A673 (cell line): ENCODE measurements around the gene SLC4A7. TPM values are rescaled to one million over a fixed set of nuclear protein-coding genes. Genes with fewer than 3 reads are reported as not detected.

Experiments
- BruUV-seq: library from RNA; stranded (reverse); fragments of 400-500 nt; replicated peaks from 2 replicates; lab custom pipeline; 2021; lab: Mats Ljungman, UMichigan
- CTCF ChIA-PET: fragments of 300-600 bp; sonication (Branson Sonifier 250); formaldehyde crosslinking; loops from one replicate; lab custom pipeline; 2022; ENCODE audit warnings: antibody characterized with exemption; lab: Charles Lee
- POLR2A ChIA-PET: fragments of 300-600 bp; sonication (Branson Sonifier 250); formaldehyde crosslinking; loops from one replicate; lab custom pipeline; 2022; ENCODE audit warnings: antibody characterized with exemption; ENCODE audit not compliant: low non-redundant PET; lab: Charles Lee
- DNase-seq: peaks from one replicate; pipeline ENCODE4 v3.0.0-alpha.2; 2015; ENCODE audit warnings: low spot score
- H3K27ac ChIP-seq: fragments of 200-600 bp; sonication (generic); 2 replicates; pipeline ENCODE4 v1.5.1; 2016; ENCODE audit warnings: mixed run types, low read depth, mild to moderate bottlenecking, mixed read lengths, antibody characterized with exemption, low read length; ENCODE audit not compliant: poor library complexity, severe bottlenecking
- H3K27me3 ChIP-seq: fragments of 200-600 bp; sonication (generic); replicated peaks from 2 replicates; pipeline ENCODE4 v1.6.1; 2017; ENCODE audit warnings: mixed run types, low read depth, mild to moderate bottlenecking, mixed read lengths, antibody characterized with exemption, low read length; ENCODE audit not compliant: insufficient read depth, poor library complexity
- H3K36me3 ChIP-seq: fragments of 200-600 bp; sonication (generic); 2 replicates; pipeline ENCODE4 v1.6.1; 2016; ENCODE audit warnings: mixed run types, mild to moderate bottlenecking, mixed read lengths, antibody characterized with exemption, low read length; ENCODE audit not compliant: insufficient read depth, poor library complexity, severe bottlenecking
- H3K4me1 ChIP-seq: fragments of 200-600 bp; sonication (generic); 2 replicates; pipeline ENCODE4 v1.6.1; 2017; ENCODE audit warnings: mixed run types, mild to moderate bottlenecking, mixed read lengths, antibody characterized with exemption, low read length; ENCODE audit not compliant: insufficient read depth, poor library complexity, severe bottlenecking
- H3K4me3 ChIP-seq: fragments of 200-600 bp; sonication (generic); 2 replicates; pipeline ENCODE4 v1.5.1; 2016; ENCODE audit warnings: low read depth, mixed run types, mild to moderate bottlenecking, mixed read lengths, low read length; ENCODE audit not compliant: poor library complexity, severe bottlenecking
- H3K9me3 ChIP-seq: fragments of 200-600 bp; sonication (generic); 2 replicates; pipeline ENCODE4 v1.6.1; 2016; ENCODE audit warnings: mixed run types, low read depth, mild to moderate bottlenecking, mixed read lengths, antibody characterized with exemption, low read length; ENCODE audit not compliant: poor library complexity, severe bottlenecking
- EZH2 ChIP-seq: fragments of 200-600 bp; sonication (generic); IDR thresholded peaks from 2 replicates; pipeline ENCODE4 v1.6.1; 2017; ENCODE audit warnings: borderline replicate concordance, low read depth, mild to moderate bottlenecking, mixed read lengths, antibody characterized with exemption, low read length; ENCODE audit not compliant: poor library complexity, severe bottlenecking
- intact Hi-C: fragments of 100-400 bp; cut with micrococcal nuclease; formaldehyde crosslinking; loops from one replicate; pipeline ENCODE4 v1.10.0; 2022; ENCODE audit not compliant: unreplicated experiment
- total RNA-seq: library from RNA; stranded (reverse); gene quantifications from 2 replicates; pipeline ENCODE4 v1.2.3, GENCODE V29; 2021
- TF ChIP-seq, protein P1 (sequence below): fragments of 300-800, 200-600 bp; sonication (generic); conservative IDR thresholded peaks from 2 replicates; pipeline ENCODE4 v1.5.1; 2017; ENCODE audit warnings: low read depth, mild to moderate bottlenecking, antibody characterized with exemption, low read length, moderate library complexity, mixed read lengths

The SLC4A7 gene
- total RNA-seq, 1 experiment from 2014 or later, result 22.6 TPM

DNA sequence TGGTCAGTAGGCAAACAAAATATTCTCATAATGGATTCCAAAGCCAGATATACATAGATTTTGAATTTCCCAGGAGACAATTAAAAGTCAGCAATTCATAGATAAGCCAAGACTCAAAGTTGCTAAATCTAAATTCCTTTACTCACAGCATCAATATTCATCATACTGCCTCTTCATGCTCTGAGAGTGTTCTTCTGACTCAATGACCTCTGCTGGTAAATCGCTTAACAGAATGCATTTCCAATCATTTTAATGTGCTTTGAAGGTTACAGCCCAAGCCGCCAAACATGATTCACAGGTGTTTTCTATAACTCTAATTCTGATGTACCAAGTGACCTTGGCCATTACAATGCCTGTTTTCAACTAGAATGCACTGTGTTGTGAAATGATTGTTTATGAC, 24.2 kb upstream of the SLC4A7 start:
- no peak overlapping the region for H3K27ac ChIP-seq
- no peaks in the 10 kb centered on the region for H3K4me1 ChIP-seq
- DNase-seq, result no peak
- intact Hi-C loops, result no loop called here
- no peak overlapping the region for H3K4me3 ChIP-seq
- H3K27me3 ChIP-seq, result no peaks in the 10 kb centered on the region
- H3K9me3 ChIP-seq, result no peaks in the 10 kb centered on the region
- ChIA-PET CTCF (no interaction called here), POLR2A (no interaction called here)
- no TSS peak for BruUV-seq
- H3K36me3 ChIP-seq, result no peaks in the 10 kb centered on the region
- TF ChIP-seq, protein P1, sequence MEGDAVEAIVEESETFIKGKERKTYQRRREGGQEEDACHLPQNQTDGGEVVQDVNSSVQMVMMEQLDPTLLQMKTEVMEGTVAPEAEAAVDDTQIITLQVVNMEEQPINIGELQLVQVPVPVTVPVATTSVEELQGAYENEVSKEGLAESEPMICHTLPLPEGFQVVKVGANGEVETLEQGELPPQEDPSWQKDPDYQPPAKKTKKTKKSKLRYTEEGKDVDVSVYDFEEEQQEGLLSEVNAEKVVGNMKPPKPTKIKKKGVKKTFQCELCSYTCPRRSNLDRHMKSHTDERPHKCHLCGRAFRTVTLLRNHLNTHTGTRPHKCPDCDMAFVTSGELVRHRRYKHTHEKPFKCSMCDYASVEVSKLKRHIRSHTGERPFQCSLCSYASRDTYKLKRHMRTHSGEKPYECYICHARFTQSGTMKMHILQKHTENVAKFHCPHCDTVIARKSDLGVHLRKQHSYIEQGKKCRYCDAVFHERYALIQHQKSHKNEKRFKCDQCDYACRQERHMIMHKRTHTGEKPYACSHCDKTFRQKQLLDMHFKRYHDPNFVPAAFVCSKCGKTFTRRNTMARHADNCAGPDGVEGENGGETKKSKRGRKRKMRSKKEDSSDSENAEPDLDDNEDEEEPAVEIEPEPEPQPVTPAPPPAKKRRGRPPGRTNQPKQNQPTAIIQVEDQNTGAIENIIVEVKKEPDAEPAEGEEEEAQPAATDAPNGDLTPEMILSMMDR, result no peak
- no peak for TF ChIP-seq EZH2

DNA sequence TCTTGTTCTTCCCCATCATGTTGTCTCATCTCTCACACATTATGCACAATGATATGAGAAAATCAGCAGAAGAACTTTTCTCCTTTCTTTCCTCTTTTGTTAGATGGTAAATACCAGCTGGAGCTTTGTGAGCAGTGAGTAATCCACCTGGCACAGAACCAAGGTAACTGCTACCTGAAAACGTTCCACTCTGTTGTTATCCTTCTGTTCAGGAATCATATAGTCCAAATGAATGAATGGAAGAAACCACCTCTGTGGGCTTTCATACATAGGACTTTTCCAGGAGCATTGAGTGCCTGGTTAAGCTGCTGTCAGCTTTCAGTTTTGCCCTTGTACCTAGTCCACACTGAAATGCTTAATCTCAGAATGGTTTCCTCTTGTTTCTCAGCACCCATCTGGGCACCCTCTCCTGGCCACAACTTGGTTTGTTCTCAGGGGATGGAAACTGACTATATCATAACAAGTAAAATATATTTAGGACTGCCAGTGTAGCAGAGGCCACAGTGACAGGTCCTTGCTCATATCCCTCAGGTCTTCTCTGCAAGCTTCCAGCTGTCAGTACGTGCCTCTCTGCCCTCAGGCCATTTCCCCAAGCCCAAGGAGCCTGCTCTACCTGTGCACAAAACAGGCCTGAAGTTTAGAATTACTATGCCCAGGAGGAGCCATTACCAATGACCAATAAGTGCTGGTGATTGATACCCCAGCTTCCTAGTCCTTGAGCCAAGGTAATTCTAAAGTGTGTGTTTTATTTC, 23.5 kb upstream of the SLC4A7 start:
- no peaks in the 10 kb centered on the region for H3K36me3 ChIP-seq
- POLR2A ChIA-PET, result no interaction called here
- no peaks in the 10 kb centered on the region for H3K9me3 ChIP-seq
- no peaks in the 10 kb centered on the region for H3K4me1 ChIP-seq
- no peak for DNase-seq
- TF ChIP-seq, protein P1, result no peak
- no peak for TF ChIP-seq EZH2
- intact Hi-C loops, result no loop called here
- no peaks in the 10 kb centered on the region for H3K27me3 ChIP-seq
- CTCF ChIA-PET, result no interaction called here
- no TSS peak for BruUV-seq
- H3K4me3 ChIP-seq, result no peak overlapping the region
- no peak overlapping the region for H3K27ac ChIP-seq

- no TSS peak for BruUV-seq
- Histone ChIP-seq H3K27ac (no peak overlapping the region), H3K4me1 (no peaks in the 10 kb centered on the region), H3K36me3 (no peaks in the 10 kb centered on the region), H3K9me3 (no peaks in the 10 kb centered on the region), H3K4me3 (no peak overlapping the region), H3K27me3 (no peaks in the 10 kb centered on the region)
- intact Hi-C loops, result no loop called here
- TF ChIP-seq, protein P1, result no peak
- TF ChIP-seq EZH2, result no peak
- POLR2A ChIA-PET, result no interaction called here
- CTCF ChIA-PET, result no interaction called here
- no peak for DNase-seq
Measured at GRCh38 chr3:27507111-27507510, 22.9 kb upstream of the SLC4A7 start.
